GM10266 (cell line): ENCODE measurements around the gene LRRC8C.
"Not testable (repeated sequence)": the region's sequence is repeated elsewhere in the genome, so short reads cannot be mapped to it uniquely, and the experiment has no call there.

ENCODE experiments used
- DNase-seq: peaks from one replicate; pipeline ENCODE4 v3.0.0; 2012; ENCODE audit errors: extremely low spot score
- CTCF ChIP-seq: IDR thresholded peaks from 2 replicates; pipeline ENCODE4 v1.5.1; 2012; ENCODE audit warnings: mild to moderate bottlenecking, low read depth; ENCODE audit not compliant: control insufficient read depth, insufficient read depth; ENCODE audit errors: missing control alignments

LRRC8C gene

GRCh38 chr1:89698624-89699023 lies 65.7 kb downstream of the LRRC8C start:
- TF ChIP-seq CTCF = no peak
- DNase-seq = no peak

- TF ChIP-seq CTCF = no peak
- no peak for DNase-seq
These were observed 66.6 kb downstream of the LRRC8C start for GRCh38 chr1:89699451-89699986.

- DNase-seq = no peak
- TF ChIP-seq CTCF = no peak
These were observed 68.9 kb downstream of the LRRC8C start for GRCh38 chr1:89701746-89702241.

- no peak for DNase-seq
- TF ChIP-seq CTCF = no peak
These were observed 69.7 kb downstream of the LRRC8C start for GRCh38 chr1:89702520-89703045.

GRCh38 chr1:89703469-89703868 lies 70.5 kb downstream of the LRRC8C start:
- no peak for TF ChIP-seq CTCF
- no peak for DNase-seq

- DNase-seq = no peak
- TF ChIP-seq CTCF = no peak
These were observed 71.1 kb downstream of the LRRC8C start for GRCh38 chr1:89704014-89704413.

GRCh38 chr1:89704885-89705284 lies 72.0 kb downstream of the LRRC8C start:
- DNase-seq = not testable (repeated sequence)
